ENCODE results near the gene CNBD2.
"Not testable (repeated sequence)": the region's sequence is repeated elsewhere in the genome, so short reads cannot be mapped to it uniquely, and the experiment has no call there.

The CNBD2 gene

GRCh38 chr20:35967979-35968640, at the start of gene CNBD2:
TSS of gene CNBD2 (plus strand) at chr20:35968590. CDS start at chr20:35968763, 173 bp downstream.
- Mint-ChIP-seq H3K9me3 (no peaks in the 10 kb centered on the region), H3K4me3 (no peak within 1 kb of the TSS), H3K36me3 (no peaks in the 10 kb centered on the region), H3K4me1 (no peaks in the 10 kb centered on the region), H3K27ac (no peak within 1 kb of the TSS)
- DNase-seq (ENCODE audit: low spot score in 2 of 2) (no peak), ATAC-seq (no peak)

- no peaks in the 10 kb centered on the region for H3K4me1 Mint-ChIP-seq
- no peak overlapping the region for H3K4me3 Mint-ChIP-seq
- DNase-seq (ENCODE audit: low spot score in 2 of 2), result no peak
- H3K36me3 Mint-ChIP-seq, result peaks cover 89% of the 10 kb centered on the region
- no peaks in the 10 kb centered on the region for H3K9me3 Mint-ChIP-seq
- peak overlapping the region; percentile 67 for H3K27ac Mint-ChIP-seq
- no peak for ATAC-seq
Measured at GRCh38 chr20:35920523-35920922, 47.9 kb upstream of the CNBD2 start.

GRCh38 chr20:35929301-35929700, 39.1 kb upstream of the CNBD2 start:
- DNase-seq (ENCODE audit: low spot score in 2 of 2), result no peak
- no peak overlapping the region for H3K4me3 Mint-ChIP-seq
- H3K4me1 Mint-ChIP-seq, result peaks cover 16% of the 10 kb centered on the region
- no peaks in the 10 kb centered on the region for H3K9me3 Mint-ChIP-seq
- peak overlapping the region; percentile 1 for H3K27ac Mint-ChIP-seq
- H3K36me3 Mint-ChIP-seq, result peaks cover 93% of the 10 kb centered on the region
- no peak for ATAC-seq

- Mint-ChIP-seq H3K27ac (peak overlapping the region; percentile 73), H3K9me3 (no peaks in the 10 kb centered on the region), H3K36me3 (peaks cover 95% of the 10 kb centered on the region), H3K4me3 (no peak overlapping the region), H3K4me1 (peaks cover 17% of the 10 kb centered on the region)
- no peak for DNase-seq (ENCODE audit: low spot score in 2 of 2)
- ATAC-seq, result no peak
Measured at GRCh38 chr20:35934050-35934449, 34.3 kb upstream of the CNBD2 start.

GRCh38 chr20:35939264-35939663, 29.1 kb upstream of the CNBD2 start:
- ATAC-seq (no peak), DNase-seq (ENCODE audit: low spot score in 2 of 2) (no peak)
- Mint-ChIP-seq H3K36me3 (peaks cover 85% of the 10 kb centered on the region), H3K27ac (peak overlapping the region; percentile 48), H3K4me1 (peaks cover 2% of the 10 kb centered on the region), H3K4me3 (no peak overlapping the region), H3K9me3 (no peaks in the 10 kb centered on the region)

GRCh38 chr20:35941620-35942019, 26.8 kb upstream of the CNBD2 start:
- Mint-ChIP-seq H3K36me3 (peaks cover 81% of the 10 kb centered on the region), H3K4me3 (no peak overlapping the region), H3K27ac (peak overlapping the region; percentile 70), H3K4me1 (no peaks in the 10 kb centered on the region), H3K9me3 (no peaks in the 10 kb centered on the region)
- no peak for ATAC-seq
- no peak for DNase-seq (ENCODE audit: low spot score in 2 of 2)

- Mint-ChIP-seq H3K4me3 (no peak overlapping the region), H3K4me1 (no peaks in the 10 kb centered on the region), H3K36me3 (peaks cover 78% of the 10 kb centered on the region), H3K27ac (peak overlapping the region; percentile 70), H3K9me3 (no peaks in the 10 kb centered on the region)
- no peak for ATAC-seq
- DNase-seq (ENCODE audit: low spot score in 2 of 2), result no peak
Measured at GRCh38 chr20:35942243-35942642, 26.1 kb upstream of the CNBD2 start.

- peak; percentile 52 for ATAC-seq
- Mint-ChIP-seq H3K36me3 (peaks cover 50% of the 10 kb centered on the region), H3K27ac (no peak overlapping the region), H3K9me3 (no peaks in the 10 kb centered on the region), H3K4me3 (no peak overlapping the region), H3K4me1 (peaks cover 3% of the 10 kb centered on the region)
- no peak for DNase-seq (ENCODE audit: low spot score in 2 of 2)
Measured at GRCh38 chr20:35947489-35947888, 20.9 kb upstream of the CNBD2 start.

- H3K9me3 Mint-ChIP-seq, result no peaks in the 10 kb centered on the region
- no peak overlapping the region for H3K4me3 Mint-ChIP-seq
- H3K4me1 Mint-ChIP-seq, result peaks cover 7% of the 10 kb centered on the region
- peaks cover 50% of the 10 kb centered on the region for H3K36me3 Mint-ChIP-seq
- no peak for ATAC-seq
- DNase-seq (ENCODE audit: low spot score in 2 of 2), result no peak
- H3K27ac Mint-ChIP-seq, result no peak overlapping the region
Measured at GRCh38 chr20:35947907-35948306, 20.5 kb upstream of the CNBD2 start.

GRCh38 chr20:35950093-35950492, 18.3 kb upstream of the CNBD2 start:
- no peak for ATAC-seq
- Mint-ChIP-seq H3K4me3 (no peak overlapping the region), H3K36me3 (peaks cover 45% of the 10 kb centered on the region), H3K9me3 (no peaks in the 10 kb centered on the region), H3K4me1 (peaks cover 12% of the 10 kb centered on the region), H3K27ac (no peak overlapping the region)
- no peak for DNase-seq (ENCODE audit: low spot score in 2 of 2)

- Mint-ChIP-seq H3K27ac (peak overlapping the region; percentile 99), H3K36me3 (peaks cover 34% of the 10 kb centered on the region), H3K4me3 (peak overlapping the region; percentile 96), H3K4me1 (peaks cover 12% of the 10 kb centered on the region)
- H3K9me3 Mint-ChIP-seq; DNase-seq (ENCODE audit: low spot score in 2 of 2); ATAC-seq: not testable (repeated sequence)
Measured at GRCh38 chr20:35952080-35952479, 16.3 kb upstream of the CNBD2 start.

GRCh38 chr20:35952480-35953386, 15.7 kb upstream of the CNBD2 start:
- no peak for DNase-seq (ENCODE audit: low spot score in 2 of 2)
- peak overlapping the region; percentile 96 for H3K4me3 Mint-ChIP-seq
- no peak for ATAC-seq
- peaks cover 12% of the 10 kb centered on the region for H3K4me1 Mint-ChIP-seq
- peaks cover 28% of the 10 kb centered on the region for H3K36me3 Mint-ChIP-seq
- H3K9me3 Mint-ChIP-seq, result no peaks in the 10 kb centered on the region
- H3K27ac Mint-ChIP-seq, result peak overlapping the region; percentile 99

- peak overlapping the region; percentile 99 for H3K27ac Mint-ChIP-seq
- ATAC-seq, result peak; percentile 50
- peaks cover 12% of the 10 kb centered on the region for H3K4me1 Mint-ChIP-seq
Measured at GRCh38 chr20:35953387-35954199, 14.8 kb upstream of the CNBD2 start.

GRCh38 chr20:35954200-35954906, 14.0 kb upstream of the CNBD2 start, which contains the start of gene SCAND1:
TSS of gene SCAND1 (minus strand) at chr20:35954502. CDS start at chr20:35954284, 218 bp downstream.
- DNase-seq (ENCODE audit: low spot score in 2 of 2) (peak; percentile 96 to 98), ATAC-seq (peak; percentile 92)
- Mint-ChIP-seq H3K27ac (peak within 1 kb of the TSS; percentile 99), H3K4me3 (peak within 1 kb of the TSS; percentile 96), H3K36me3 (peaks cover 18% of the 10 kb centered on the region), H3K9me3 (no peaks in the 10 kb centered on the region), H3K4me1 (peaks cover 12% of the 10 kb centered on the region)

More at GRCh38 chr20:35953387-35954199, 14.8 kb upstream of the CNBD2 start:
- peak; percentile 57 to 84 for DNase-seq (ENCODE audit: low spot score in 2 of 2)
- Mint-ChIP-seq H3K4me3 (peak overlapping the region; percentile 96), H3K36me3 (peaks cover 20% of the 10 kb centered on the region), H3K9me3 (no peaks in the 10 kb centered on the region)
